Keratinocyte (primary cell): ENCODE results near the gene ZNF564. TPM values are rescaled to one million over a fixed set of nuclear protein-coding genes. Genes with fewer than 3 reads are reported as not detected.

ENCODE experiments used
- DNase-seq: peaks from one replicate; pipeline ENCODE4 v3.0.0-alpha.2; 2011; ENCODE audit warnings: low read depth, missing footprints, low spot score
- FAIRE-seq: peaks from 2 replicates; lab custom pipeline; 2011; peaks lifted over from hg19 to GRCh38; lab: Jason Lieb, UNC
- H2AFZ ChIP-seq: 2 replicates; pipeline ENCODE4 v1.6.0; 2012; ENCODE audit warnings: low read length, control low read depth, inconsistent platforms; ENCODE audit not compliant: control insufficient read depth
- H3K27ac ChIP-seq: 2 replicates; pipeline ENCODE4 v1.5.1; 2011; ENCODE audit warnings: low read length; ENCODE audit not compliant: control insufficient read depth, insufficient read depth
- H3K27me3 ChIP-seq: 3 replicates; pipeline ENCODE4 v1.6.0; 2011; ENCODE audit warnings: low read length; ENCODE audit not compliant: control insufficient read depth, insufficient read depth; ENCODE audit errors: extremely low read depth
- H3K36me3 ChIP-seq, 2 experiments: 2 replicates in 1 of 2; 3 replicates in 1 of 2; pipeline ENCODE4 v1.5.1; 2011; ENCODE audit warnings: low read length in 2 of 2, mild to moderate bottlenecking in 1 of 2; ENCODE audit not compliant: control insufficient read depth in 2 of 2, insufficient read depth in 2 of 2; ENCODE audit errors: extremely low read depth in 1 of 2
- H3K4me1 ChIP-seq: 3 replicates; pipeline ENCODE4 v1.5.1; 2011; ENCODE audit warnings: low read length; ENCODE audit not compliant: control insufficient read depth, insufficient read depth; ENCODE audit errors: extremely low read depth
- H3K4me2 ChIP-seq: 3 replicates; pipeline ENCODE4 v1.6.0; 2011; ENCODE audit warnings: low read depth, low read length; ENCODE audit not compliant: control insufficient read depth, insufficient read depth; ENCODE audit errors: extremely low read depth
- H3K4me3 ChIP-seq, 3 experiments: fragments of 200-600 bp in 1 of 3; sonication (generic) in 1 of 3; 2 replicates in 2 of 3; 3 replicates in 1 of 3; pipeline ENCODE4 v1.5.1; 2011 to 2016; ENCODE audit warnings: low read length in 3 of 3, mild to moderate bottlenecking in 3 of 3, control low read depth in 2 of 3, inconsistent platforms in 1 of 3, low read depth in 1 of 3, mixed read lengths in 1 of 3, mixed run types in 1 of 3, moderate library complexity in 1 of 3; ENCODE audit not compliant: control insufficient read depth in 2 of 3, insufficient read depth in 2 of 3; ENCODE audit errors: extremely low read depth in 1 of 3
- H3K79me2 ChIP-seq: 2 replicates; pipeline ENCODE4 v1.6.0; 2012; ENCODE audit warnings: low read length; ENCODE audit not compliant: control insufficient read depth, insufficient read depth
- H3K9ac ChIP-seq: 3 replicates; pipeline ENCODE4 v1.6.0; 2011; ENCODE audit warnings: low read length; ENCODE audit not compliant: control insufficient read depth, insufficient read depth; ENCODE audit errors: extremely low read depth
- H3K9me1 ChIP-seq: 3 replicates; pipeline ENCODE4 v1.6.0; 2011; ENCODE audit warnings: low read length; ENCODE audit not compliant: control insufficient read depth, insufficient read depth; ENCODE audit errors: extremely low read depth
- H3K9me3 ChIP-seq: 2 replicates; pipeline ENCODE4 v1.5.1; 2012; ENCODE audit warnings: low read depth, low read length; ENCODE audit not compliant: control insufficient read depth
- H4K20me1 ChIP-seq: 3 replicates; pipeline ENCODE4 v1.6.0; 2011; ENCODE audit warnings: low read length; ENCODE audit not compliant: control insufficient read depth, insufficient read depth; ENCODE audit errors: extremely low read depth
- CTCF ChIP-seq, 3 experiments: IDR thresholded peaks in 1 of 3; conservative IDR thresholded peaks in 1 of 3; optimal IDR thresholded peaks in 1 of 3; 2 replicates in 2 of 3; 3 replicates in 1 of 3; pipeline versions ENCODE3 to v1.5.1; 2011; ENCODE audit warnings: low read length in 3 of 3, mild to moderate bottlenecking in 3 of 3, moderate library complexity in 2 of 3, control low read depth in 1 of 3, inconsistent platforms in 1 of 3; ENCODE audit not compliant: insufficient read depth in 2 of 3; ENCODE audit errors: extremely low read depth in 1 of 3
- EZH2 ChIP-seq: IDR thresholded peaks from one replicate; pipeline ENCODE4 v1.6.1; 2012; ENCODE audit warnings: inconsistent platforms, mild to moderate bottlenecking, low read length, moderate library complexity
- dilution Hi-C: fragments of 300-500 bp; cut with MboI; formaldehyde crosslinking; loops from one replicate; pipeline ENCODE4 v1.7.0; 2020; ENCODE audit warnings: low sequenced_read_pairs; ENCODE audit not compliant: extremely low pct_ligation_motif_present
- polyA plus RNA-seq, 5 experiments: library from polyadenylated mRNA; depleted of rRNA in 3 of 5; stranded (reverse) in 3 of 5; stranded (forward) in 1 of 5; unstranded in 1 of 5; fragments of >200 nt; gene quantifications; 1 replicate in 1 of 5; 2 replicates in 3 of 5; 3 replicates in 1 of 5; pipeline versions ENCODE4 v1.2.1 to v1.2.3, GENCODE V29; 2011 to 2012; ENCODE audit warnings: missing spikeins in 2 of 5, low read depth in 1 of 5, low replicate concordance in 1 of 5

The ZNF564 gene
- polyA plus RNA-seq, 1 donor (not counting 4 experiments of a cell fraction or from before 2014, with no cell fraction given): 3.5 TPM

GRCh38 chr19:12596927-12597548, 45.8 kb upstream of the ZNF564 start:
- Histone ChIP-seq H4K20me1 (no peaks in the 10 kb centered on the region), H3K9me1 (no peaks in the 10 kb centered on the region)
- dilution Hi-C loops: no loop called here

GRCh38 chr19:12596485-12596884, 45.2 kb upstream of the ZNF564 start:
- Histone ChIP-seq H4K20me1 (no peaks in the 10 kb centered on the region), H3K4me3 (no peak overlapping the region), H3K27ac (no peak overlapping the region), H3K9me3 (no peaks in the 10 kb centered on the region), H3K27me3 (no peaks in the 10 kb centered on the region), H3K9ac (no peak overlapping the region), H3K9me1 (no peaks in the 10 kb centered on the region), H3K4me1 (no peaks in the 10 kb centered on the region), H3K79me2 (no peaks in the 10 kb centered on the region), H2AFZ (no peak overlapping the region), H3K36me3 (peaks cover 3% of the 10 kb centered on the region in 2 experiments), H3K4me2 (no peak overlapping the region)
- dilution Hi-C loops: no loop called here
- FAIRE-seq (no peak), DNase-seq (no peak)
- TF ChIP-seq CTCF (optimal IDR thresholded peaks at IDR 0.05 in 1 of 3, IDR thresholded peaks at IDR 0.05 in 1 of 3, conservative IDR thresholded peaks at IDR 0.05 in 1 of 3; ENCODE audit: extremely low read depth in 1 of 3, insufficient read depth in 2 of 3, low read length in 3 of 3) (no peak), EZH2 (no peak)

More at GRCh38 chr19:12596927-12597548, 45.8 kb upstream of the ZNF564 start:
- no peak for FAIRE-seq
- TF ChIP-seq EZH2: no peak
- Histone ChIP-seq H3K4me2 (no peak overlapping the region), H2AFZ (no peak overlapping the region), H3K27ac (no peak overlapping the region), H3K27me3 (no peaks in the 10 kb centered on the region), H3K9me3 (no peaks in the 10 kb centered on the region), H3K4me1 (no peaks in the 10 kb centered on the region), H3K79me2 (no peaks in the 10 kb centered on the region), H3K36me3 (peaks cover 3% of the 10 kb centered on the region in 2 experiments), H3K4me3 (no peak overlapping the region), H3K9ac (no peak overlapping the region)
- no peak for DNase-seq

- Histone ChIP-seq H3K27ac (no peak overlapping the region), H3K4me3 (no peak overlapping the region), H3K4me2 (no peak overlapping the region), H3K9ac (no peak overlapping the region), H3K27me3 (no peaks in the 10 kb centered on the region), H4K20me1 (no peaks in the 10 kb centered on the region), H3K9me3 (peaks cover 10% of the 10 kb centered on the region), H3K4me1 (no peaks in the 10 kb centered on the region), H3K36me3 (peaks cover 3 to 13% of the 10 kb centered on the region in 2 experiments), H3K79me2 (no peaks in the 10 kb centered on the region), H2AFZ (no peak overlapping the region), H3K9me1 (no peaks in the 10 kb centered on the region)
- TF ChIP-seq CTCF (optimal IDR thresholded peaks at IDR 0.05 in 1 of 3, IDR thresholded peaks at IDR 0.05 in 1 of 3, conservative IDR thresholded peaks at IDR 0.05 in 1 of 3; ENCODE audit: extremely low read depth in 1 of 3, insufficient read depth in 2 of 3, low read length in 3 of 3) (no peak), EZH2 (no peak)
- dilution Hi-C loops: no loop called here
- no peak for FAIRE-seq
- DNase-seq: no peak
Measured at GRCh38 chr19:12581100-12581499, 29.8 kb upstream of the ZNF564 start.
